ENCODE data around the gene SLC1A5. TPM values are rescaled to one million over a fixed set of nuclear protein-coding genes. Genes with fewer than 3 reads are reported as not detected.

Gene SLC1A5
- total and polyA plus RNA-seq, 2 experiments from 2014 or later = 103 to 272 TPM

DNA sequence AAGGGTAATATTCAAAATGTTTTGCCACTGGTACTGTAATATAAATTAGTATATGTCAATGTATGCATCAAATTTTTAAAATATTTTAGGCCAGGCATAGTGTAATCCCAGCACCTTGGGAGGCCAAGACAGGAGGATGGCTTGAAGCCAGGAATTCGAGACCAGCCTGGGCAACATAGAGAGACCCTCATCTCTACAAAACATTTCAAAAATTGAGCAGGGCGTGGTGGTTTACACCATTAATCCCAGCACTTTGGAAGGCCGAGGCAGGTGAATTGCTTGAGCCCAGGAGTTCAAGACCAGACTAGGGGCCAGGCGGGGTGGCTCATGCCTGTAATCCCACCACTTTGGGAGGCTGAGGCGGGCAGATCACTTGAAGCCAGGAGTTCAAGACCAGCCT lies 28.0 kb downstream of the SLC1A5 start:
- Histone ChIP-seq H3K9me2 (ENCODE audit: insufficient read depth) (no peaks in the 10 kb centered on the region), H3K4me2 (no peak overlapping the region), H3K79me2 (replicated peaks; ENCODE audit: insufficient read depth) (no peaks in the 10 kb centered on the region), H3K4me3 (no peak overlapping the region), H4K20me1 (replicated peaks; ENCODE audit: insufficient read depth) (no peaks in the 10 kb centered on the region; the same call in none of the 2 replicates), H3K4me1 (ENCODE audit: insufficient read depth) (peaks cover 5% of the 10 kb centered on the region; the same call in 1 of the 2 replicates), H2AFZ (no peak overlapping the region), H3K27me3 (ENCODE audit: insufficient read depth) (no peaks in the 10 kb centered on the region), H3K36me3 (ENCODE audit: insufficient read depth) (no peaks in the 10 kb centered on the region; the same call in 1 of the 2 replicates), H3F3A (replicated peaks; ENCODE audit: low read depth) (peaks cover 6% of the 10 kb centered on the region; the same call in 1 of the 2 replicates), H3K27ac (ENCODE audit: low read depth) (no peak overlapping the region; the same call in 1 of the 2 replicates)
- no peak overlapping the region for H3K27ac Mint-ChIP-seq
- ATAC-seq (no peak), DNase-seq (ENCODE audit: low spot score) (no peak)
- H3K9me3 Mint-ChIP-seq = no peaks in the 10 kb centered on the region; the same call in 2 of the 3 replicates
- H3K27me3 Mint-ChIP-seq (ENCODE audit: insufficient read depth, low read depth, poor library complexity) = peaks cover 12% of the 10 kb centered on the region
- peaks cover 22% of the 10 kb centered on the region for H3K36me3 Mint-ChIP-seq (ENCODE audit: low read depth)
- H3K4me1 Mint-ChIP-seq = peaks cover 11% of the 10 kb centered on the region
- H3K4me3 Mint-ChIP-seq = no peak overlapping the region
- TF ChIP-seq, protein P1, sequence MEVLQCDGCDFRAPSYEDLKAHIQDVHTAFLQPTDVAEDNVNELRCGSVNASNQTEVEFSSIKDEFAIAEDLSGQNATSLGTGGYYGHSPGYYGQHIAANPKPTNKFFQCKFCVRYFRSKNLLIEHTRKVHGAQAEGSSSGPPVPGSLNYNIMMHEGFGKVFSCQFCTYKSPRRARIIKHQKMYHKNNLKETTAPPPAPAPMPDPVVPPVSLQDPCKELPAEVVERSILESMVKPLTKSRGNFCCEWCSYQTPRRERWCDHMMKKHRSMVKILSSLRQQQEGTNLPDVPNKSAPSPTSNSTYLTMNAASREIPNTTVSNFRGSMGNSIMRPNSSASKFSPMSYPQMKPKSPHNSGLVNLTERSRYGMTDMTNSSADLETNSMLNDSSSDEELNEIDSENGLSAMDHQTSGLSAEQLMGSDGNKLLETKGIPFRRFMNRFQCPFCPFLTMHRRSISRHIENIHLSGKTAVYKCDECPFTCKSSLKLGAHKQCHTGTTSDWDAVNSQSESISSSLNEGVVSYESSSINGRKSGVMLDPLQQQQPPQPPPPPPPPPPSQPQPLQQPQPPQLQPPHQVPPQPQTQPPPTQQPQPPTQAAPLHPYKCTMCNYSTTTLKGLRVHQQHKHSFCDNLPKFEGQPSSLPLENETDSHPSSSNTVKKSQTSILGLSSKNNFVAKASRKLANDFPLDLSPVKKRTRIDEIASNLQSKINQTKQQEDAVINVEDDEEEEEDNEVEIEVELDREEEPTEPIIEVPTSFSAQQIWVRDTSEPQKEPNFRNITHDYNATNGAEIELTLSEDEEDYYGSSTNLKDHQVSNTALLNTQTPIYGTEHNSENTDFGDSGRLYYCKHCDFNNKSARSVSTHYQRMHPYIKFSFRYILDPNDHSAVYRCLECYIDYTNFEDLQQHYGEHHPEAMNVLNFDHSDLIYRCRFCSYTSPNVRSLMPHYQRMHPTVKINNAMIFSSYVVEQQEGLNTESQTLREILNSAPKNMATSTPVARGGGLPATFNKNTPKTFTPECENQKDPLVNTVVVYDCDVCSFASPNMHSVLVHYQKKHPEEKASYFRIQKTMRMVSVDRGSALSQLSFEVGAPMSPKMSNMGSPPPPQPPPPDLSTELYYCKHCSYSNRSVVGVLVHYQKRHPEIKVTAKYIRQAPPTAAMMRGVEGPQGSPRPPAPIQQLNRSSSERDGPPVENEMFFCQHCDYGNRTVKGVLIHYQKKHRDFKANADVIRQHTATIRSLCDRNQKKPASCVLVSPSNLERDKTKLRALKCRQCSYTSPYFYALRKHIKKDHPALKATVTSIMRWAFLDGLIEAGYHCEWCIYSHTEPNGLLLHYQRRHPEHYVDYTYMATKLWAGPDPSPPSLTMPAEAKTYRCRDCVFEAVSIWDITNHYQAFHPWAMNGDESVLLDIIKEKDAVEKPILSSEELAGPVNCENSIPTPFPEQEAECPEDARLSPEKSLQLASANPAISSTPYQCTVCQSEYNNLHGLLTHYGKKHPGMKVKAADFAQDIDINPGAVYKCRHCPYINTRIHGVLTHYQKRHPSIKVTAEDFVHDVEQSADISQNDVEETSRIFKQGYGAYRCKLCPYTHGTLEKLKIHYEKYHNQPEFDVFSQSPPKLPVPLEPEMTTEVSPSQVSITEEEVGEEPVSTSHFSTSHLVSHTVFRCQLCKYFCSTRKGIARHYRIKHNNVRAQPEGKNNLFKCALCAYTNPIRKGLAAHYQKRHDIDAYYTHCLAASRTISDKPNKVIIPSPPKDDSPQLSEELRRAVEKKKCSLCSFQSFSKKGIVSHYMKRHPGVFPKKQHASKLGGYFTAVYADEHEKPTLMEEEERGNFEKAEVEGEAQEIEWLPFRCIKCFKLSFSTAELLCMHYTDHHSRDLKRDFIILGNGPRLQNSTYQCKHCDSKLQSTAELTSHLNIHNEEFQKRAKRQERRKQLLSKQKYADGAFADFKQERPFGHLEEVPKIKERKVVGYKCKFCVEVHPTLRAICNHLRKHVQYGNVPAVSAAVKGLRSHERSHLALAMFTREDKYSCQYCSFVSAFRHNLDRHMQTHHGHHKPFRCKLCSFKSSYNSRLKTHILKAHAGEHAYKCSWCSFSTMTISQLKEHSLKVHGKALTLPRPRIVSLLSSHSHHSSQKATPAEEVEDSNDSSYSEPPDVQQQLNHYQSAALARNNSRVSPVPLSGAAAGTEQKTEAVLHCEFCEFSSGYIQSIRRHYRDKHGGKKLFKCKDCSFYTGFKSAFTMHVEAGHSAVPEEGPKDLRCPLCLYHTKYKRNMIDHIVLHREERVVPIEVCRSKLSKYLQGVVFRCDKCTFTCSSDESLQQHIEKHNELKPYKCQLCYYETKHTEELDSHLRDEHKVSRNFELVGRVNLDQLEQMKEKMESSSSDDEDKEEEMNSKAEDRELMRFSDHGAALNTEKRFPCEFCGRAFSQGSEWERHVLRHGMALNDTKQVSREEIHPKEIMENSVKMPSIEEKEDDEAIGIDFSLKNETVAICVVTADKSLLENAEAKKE (CRISPR knock-in tag; IDR thresholded peaks at IDR 0.05) = no peak
- TF ChIP-seq, protein P2, sequence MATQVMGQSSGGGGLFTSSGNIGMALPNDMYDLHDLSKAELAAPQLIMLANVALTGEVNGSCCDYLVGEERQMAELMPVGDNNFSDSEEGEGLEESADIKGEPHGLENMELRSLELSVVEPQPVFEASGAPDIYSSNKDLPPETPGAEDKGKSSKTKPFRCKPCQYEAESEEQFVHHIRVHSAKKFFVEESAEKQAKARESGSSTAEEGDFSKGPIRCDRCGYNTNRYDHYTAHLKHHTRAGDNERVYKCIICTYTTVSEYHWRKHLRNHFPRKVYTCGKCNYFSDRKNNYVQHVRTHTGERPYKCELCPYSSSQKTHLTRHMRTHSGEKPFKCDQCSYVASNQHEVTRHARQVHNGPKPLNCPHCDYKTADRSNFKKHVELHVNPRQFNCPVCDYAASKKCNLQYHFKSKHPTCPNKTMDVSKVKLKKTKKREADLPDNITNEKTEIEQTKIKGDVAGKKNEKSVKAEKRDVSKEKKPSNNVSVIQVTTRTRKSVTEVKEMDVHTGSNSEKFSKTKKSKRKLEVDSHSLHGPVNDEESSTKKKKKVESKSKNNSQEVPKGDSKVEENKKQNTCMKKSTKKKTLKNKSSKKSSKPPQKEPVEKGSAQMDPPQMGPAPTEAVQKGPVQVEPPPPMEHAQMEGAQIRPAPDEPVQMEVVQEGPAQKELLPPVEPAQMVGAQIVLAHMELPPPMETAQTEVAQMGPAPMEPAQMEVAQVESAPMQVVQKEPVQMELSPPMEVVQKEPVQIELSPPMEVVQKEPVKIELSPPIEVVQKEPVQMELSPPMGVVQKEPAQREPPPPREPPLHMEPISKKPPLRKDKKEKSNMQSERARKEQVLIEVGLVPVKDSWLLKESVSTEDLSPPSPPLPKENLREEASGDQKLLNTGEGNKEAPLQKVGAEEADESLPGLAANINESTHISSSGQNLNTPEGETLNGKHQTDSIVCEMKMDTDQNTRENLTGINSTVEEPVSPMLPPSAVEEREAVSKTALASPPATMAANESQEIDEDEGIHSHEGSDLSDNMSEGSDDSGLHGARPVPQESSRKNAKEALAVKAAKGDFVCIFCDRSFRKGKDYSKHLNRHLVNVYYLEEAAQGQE (IDR thresholded peaks at IDR 0.05; ENCODE audit: unreplicated experiment) = no peak
- TF ChIP-seq, protein P3, sequence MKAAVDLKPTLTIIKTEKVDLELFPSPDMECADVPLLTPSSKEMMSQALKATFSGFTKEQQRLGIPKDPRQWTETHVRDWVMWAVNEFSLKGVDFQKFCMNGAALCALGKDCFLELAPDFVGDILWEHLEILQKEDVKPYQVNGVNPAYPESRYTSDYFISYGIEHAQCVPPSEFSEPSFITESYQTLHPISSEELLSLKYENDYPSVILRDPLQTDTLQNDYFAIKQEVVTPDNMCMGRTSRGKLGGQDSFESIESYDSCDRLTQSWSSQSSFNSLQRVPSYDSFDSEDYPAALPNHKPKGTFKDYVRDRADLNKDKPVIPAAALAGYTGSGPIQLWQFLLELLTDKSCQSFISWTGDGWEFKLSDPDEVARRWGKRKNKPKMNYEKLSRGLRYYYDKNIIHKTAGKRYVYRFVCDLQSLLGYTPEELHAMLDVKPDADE (IDR thresholded peaks at IDR 0.05) = no peak
- TF ChIP-seq EZH2phosphoT487 (IDR thresholded peaks at IDR 0.05; ENCODE audit: unreplicated experiment) (no peak), POLR2AphosphoS5 (IDR thresholded peaks at IDR 0.05; ENCODE audit: low read depth) (no peak), CREB1 (CRISPR knock-in tag; IDR thresholded peaks at IDR 0.05; ENCODE audit: low read depth) (no peak), JUNB (IDR thresholded peaks at IDR 0.05; ENCODE audit: unreplicated experiment) (no peak), ZNF114 (CRISPR knock-in tag; IDR thresholded peaks at IDR 0.05) (no peak), ZNF331 (CRISPR knock-in tag; IDR thresholded peaks at IDR 0.05; ENCODE audit: low read depth) (no peak)
